ENCODE results near the gene AKAP8. TPM values are rescaled to one million over a fixed set of nuclear protein-coding genes. Genes with fewer than 3 reads are reported as not detected.

AKAP8 gene
- total and polyA plus RNA-seq, 3 experiments from 2014 or later: 22.3 to 59.8 (median 48.6) TPM

DNA sequence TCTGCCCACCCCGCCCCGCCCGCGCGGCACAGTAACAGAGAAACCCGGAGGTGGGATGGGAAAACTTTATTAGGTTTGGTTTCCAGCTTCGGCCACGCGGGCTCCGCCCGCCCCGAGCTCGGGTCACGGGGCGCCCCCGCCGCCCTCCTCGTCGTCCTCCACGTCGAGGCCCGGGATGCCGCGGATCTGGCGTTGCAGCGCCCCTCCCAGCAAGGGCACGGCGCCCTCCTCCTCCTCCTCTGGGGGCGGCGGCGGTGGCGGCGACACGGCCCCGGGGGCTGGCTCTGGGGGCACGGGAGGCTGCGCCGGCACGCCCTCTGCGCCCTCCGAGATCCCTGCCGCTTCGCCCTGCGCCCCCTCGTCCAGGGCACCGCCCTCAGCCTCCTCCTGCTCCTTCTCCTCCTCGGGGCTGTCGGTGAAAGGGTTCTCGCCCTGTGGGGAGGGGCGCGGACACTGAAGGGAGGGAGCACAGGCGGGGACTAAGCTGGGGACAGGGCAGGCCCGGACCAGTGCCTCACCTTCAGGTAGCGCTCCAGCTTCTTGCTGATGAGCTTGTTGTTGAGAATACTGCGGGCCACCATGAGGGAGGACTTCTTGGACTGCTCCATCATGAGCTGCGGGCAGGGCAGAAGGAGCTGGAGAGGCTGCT is 536 bp upstream of the AKAP8 start:
- H3K4me3 Mint-ChIP-seq: peak overlapping the region; percentile 92 to 100 (median 100)
- peak overlapping the region; percentile 51 for H3K27ac ChIP-seq (ENCODE audit: low read depth, low read length)
- ChIA-PET CTCF (interaction anchor here (1.1 to 3.5 kb wide), 6 partner anchors 12 to 175 kb away, joined by 3 to 34 read pairs (median 3); partner anchors contain the start of gene AKAP8L), POLR2A (interaction anchor here (0.5 to 3.3 kb wide), 13 partner anchors 9 to 807 kb away, joined by 3 to 61 read pairs (median 6); partner anchors contain the start of genes AKAP8L and BRD4)
- peaks cover 0 to 1% of the 10 kb centered on the region in 2 donors for H3K27me3 Mint-ChIP-seq
- no peaks in the 10 kb centered on the region for H3K27me3 ChIP-seq (ENCODE audit: insufficient read depth, low read length, poor library complexity, severe bottlenecking)
- no peaks in the 10 kb centered on the region for H3K9me3 Mint-ChIP-seq
- H3K27ac Mint-ChIP-seq: peak overlapping the region; percentile 81 to 100 (median 97)
- peaks cover 0 to 22% (median 0%) of the 10 kb centered on the region in 3 donors for H3K36me3 Mint-ChIP-seq
- H3K9me3 ChIP-seq (ENCODE audit: low read length): no peaks in the 10 kb centered on the region
- peaks cover 28 to 41% (median 38%) of the 10 kb centered on the region in 3 donors for H3K4me1 Mint-ChIP-seq
- H3K36me3 ChIP-seq (ENCODE audit: insufficient read depth, low read length): no peaks in the 10 kb centered on the region
- no peak for DNase-seq
- H3K4me3 ChIP-seq (ENCODE audit: low read length): peak overlapping the region; percentile 51
- peaks cover 28% of the 10 kb centered on the region for H3K4me1 ChIP-seq (ENCODE audit: insufficient read depth, low read length)

DNA sequence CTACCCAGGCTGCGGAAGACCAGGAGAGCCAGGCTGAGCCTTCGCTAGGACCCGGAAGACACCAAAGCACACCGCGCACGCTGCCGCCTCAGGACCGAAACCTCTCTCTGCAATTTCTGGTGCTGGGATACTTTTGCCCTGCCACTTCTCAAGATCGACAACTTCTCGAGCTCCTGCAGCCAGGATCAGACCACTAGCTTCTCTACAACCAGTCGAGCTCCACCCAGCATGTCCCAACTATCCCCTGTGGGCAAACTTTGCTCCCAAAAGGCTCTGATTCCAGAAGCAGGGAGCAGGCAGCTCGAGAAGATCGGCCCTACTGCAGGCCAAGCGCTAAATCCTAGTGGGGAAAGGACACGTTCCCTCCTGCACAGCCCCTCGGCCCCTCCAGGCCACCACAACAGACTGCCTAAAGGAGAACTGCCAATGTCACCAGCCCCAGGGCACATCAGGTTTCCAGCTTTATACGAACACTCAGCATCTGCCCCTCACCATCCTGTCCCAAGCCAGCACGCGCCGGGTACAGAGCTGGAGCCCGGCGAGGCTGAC is 979 bp downstream of the AKAP8 start:
- H3K27me3 Mint-ChIP-seq: peaks cover 0 to 1% of the 10 kb centered on the region in 2 donors
- Histone ChIP-seq H3K4me1 (ENCODE audit: insufficient read depth, low read length) (peaks cover 28% of the 10 kb centered on the region), H3K27ac (ENCODE audit: low read depth, low read length) (peak overlapping the region; percentile 97), H3K4me3 (ENCODE audit: low read length) (peak overlapping the region; percentile 100), H3K36me3 (ENCODE audit: insufficient read depth, low read length) (no peaks in the 10 kb centered on the region), H3K27me3 (ENCODE audit: insufficient read depth, low read length, poor library complexity, severe bottlenecking) (no peaks in the 10 kb centered on the region), H3K9me3 (ENCODE audit: low read length) (no peaks in the 10 kb centered on the region)
- no peaks in the 10 kb centered on the region for H3K9me3 Mint-ChIP-seq
- peak overlapping the region; percentile 92 to 100 (median 99) for H3K4me3 Mint-ChIP-seq
- ChIA-PET POLR2A (interaction anchor here (0.5 to 3.3 kb wide), 10 partner anchors 14 to 253 kb away, joined by 3 to 61 read pairs (median 5); partner anchors contain the start of genes AKAP8L and BRD4), CTCF (interaction anchor here (1.0 to 3.5 kb wide), 6 partner anchors 19 to 177 kb away, joined by 3 to 34 read pairs (median 5); partner anchors contain the start of genes AKAP8L and BRD4)
- peaks cover 0 to 34% (median 0%) of the 10 kb centered on the region in 3 donors for H3K36me3 Mint-ChIP-seq
- peak; percentile 23 to 61 (median 36) for DNase-seq
- peak overlapping the region; percentile 86 to 100 (median 96) for H3K27ac Mint-ChIP-seq
- peaks cover 29 to 52% (median 40%) of the 10 kb centered on the region in 3 donors for H3K4me1 Mint-ChIP-seq

DNA sequence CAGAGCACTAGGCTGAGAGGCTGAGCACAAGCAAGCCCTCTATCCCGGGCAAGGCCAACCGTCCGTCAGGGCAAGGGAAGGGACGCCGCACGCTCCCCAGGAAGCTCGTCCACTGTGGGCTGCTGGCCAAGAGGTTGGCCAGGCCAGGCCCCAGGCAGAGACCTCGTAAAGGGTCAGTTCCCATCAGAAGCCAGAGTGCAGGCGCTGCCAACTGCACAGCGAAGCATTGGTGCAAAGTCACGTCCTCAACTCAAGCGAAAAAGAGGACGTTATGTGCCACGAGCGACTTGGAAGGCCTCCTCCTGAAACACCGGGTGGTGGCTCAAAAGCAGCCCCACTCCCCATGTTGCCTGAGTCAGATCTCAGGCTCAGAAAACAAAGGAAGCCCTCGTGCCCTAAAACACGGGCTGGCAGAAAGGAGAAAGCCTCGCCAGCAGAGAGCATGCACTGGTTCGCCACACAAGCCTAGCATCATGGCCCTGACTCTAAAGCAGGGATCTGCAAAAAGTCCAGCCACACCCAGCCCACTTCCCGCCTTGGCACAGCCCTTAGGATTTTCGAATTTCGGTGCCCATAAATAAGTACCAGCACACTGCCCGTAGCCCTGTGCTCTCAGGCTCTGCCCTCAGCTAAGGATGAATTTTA is 4.7 kb downstream of the AKAP8 start:
- peaks cover 25% of the 10 kb centered on the region for H3K36me3 ChIP-seq (ENCODE audit: insufficient read depth, low read length)
- CTCF ChIA-PET: interaction anchor here (0.9 to 1.6 kb wide), 2 partner anchors 44 kb away, joined by 3 to 6 read pairs; partner anchors contain the start of gene AKAP8L

DNA sequence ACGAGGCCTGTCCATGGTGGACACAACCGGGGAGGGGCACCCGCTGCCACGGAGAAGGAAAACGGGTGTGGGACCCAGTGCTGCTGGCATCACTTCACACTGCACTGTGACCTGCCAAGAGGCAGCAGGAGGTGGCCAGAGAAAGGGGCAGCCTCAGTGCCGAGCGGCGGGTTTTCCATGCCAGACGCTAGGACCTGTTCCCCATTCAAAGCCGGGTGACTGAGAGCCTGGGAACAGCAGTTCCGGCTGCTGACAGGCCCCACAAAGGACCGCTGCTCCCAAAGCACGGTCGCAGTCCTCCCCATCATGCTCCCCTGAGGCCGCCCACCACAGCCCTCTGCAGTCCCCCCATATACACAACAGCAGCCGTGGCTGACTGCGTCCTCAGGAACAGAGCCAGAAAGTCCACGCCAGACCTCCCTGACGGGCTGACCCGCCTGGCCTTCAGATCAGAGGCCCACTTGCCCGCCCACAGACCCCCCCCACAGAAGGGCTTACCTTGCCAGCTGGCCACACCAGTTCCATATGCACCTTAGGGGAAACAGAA is 5.4 kb downstream of the AKAP8 start:
- Histone ChIP-seq H3K27ac (ENCODE audit: low read depth, low read length) (no peak overlapping the region), H3K9me3 (ENCODE audit: low read length) (no peaks in the 10 kb centered on the region), H3K27me3 (ENCODE audit: insufficient read depth, low read length, poor library complexity, severe bottlenecking) (no peaks in the 10 kb centered on the region), H3K36me3 (ENCODE audit: insufficient read depth, low read length) (peaks cover 32% of the 10 kb centered on the region), H3K4me3 (ENCODE audit: low read length) (no peak overlapping the region), H3K4me1 (ENCODE audit: insufficient read depth, low read length) (peaks cover 22% of the 10 kb centered on the region)
- Mint-ChIP-seq H3K9me3 (no peaks in the 10 kb centered on the region), H3K36me3 (peaks cover 0 to 72% (median 2%) of the 10 kb centered on the region in 3 donors), H3K4me3 (peak overlapping the region in 1 of 7 donors; percentile 34), H3K4me1 (peaks cover 19 to 43% (median 26%) of the 10 kb centered on the region in 3 donors), H3K27ac (peak overlapping the region in 1 of 8 donors; percentile 21), H3K27me3 (no peaks in the 10 kb centered on the region)
- ChIA-PET CTCF (interaction anchor here (0.9 kb wide), 1 partner anchor 45 kb away, joined by 3 read pairs; the partner anchor contains the start of gene AKAP8L), POLR2A (no interaction called here)
- no peak for DNase-seq

More for the DNA sequence above, 4.7 kb downstream of the AKAP8 start:
- Histone ChIP-seq H3K9me3 (ENCODE audit: low read length) (no peaks in the 10 kb centered on the region), H3K4me1 (ENCODE audit: insufficient read depth, low read length) (peaks cover 22% of the 10 kb centered on the region), H3K4me3 (ENCODE audit: low read length) (no peak overlapping the region), H3K27ac (ENCODE audit: low read depth, low read length) (no peak overlapping the region), H3K27me3 (ENCODE audit: insufficient read depth, low read length, poor library complexity, severe bottlenecking) (no peaks in the 10 kb centered on the region)
- Mint-ChIP-seq H3K4me3 (peak overlapping the region in 3 of 7 donors; percentile 9 to 39 (median 34)), H3K9me3 (no peaks in the 10 kb centered on the region), H3K4me1 (peaks cover 21 to 43% (median 26%) of the 10 kb centered on the region in 3 donors), H3K36me3 (peaks cover 0 to 68% (median 2%) of the 10 kb centered on the region in 3 donors), H3K27me3 (peaks cover 0 to 1% of the 10 kb centered on the region in 2 donors), H3K27ac (no peak overlapping the region)
- DNase-seq: no peak
- POLR2A ChIA-PET: no interaction called here

DNA sequence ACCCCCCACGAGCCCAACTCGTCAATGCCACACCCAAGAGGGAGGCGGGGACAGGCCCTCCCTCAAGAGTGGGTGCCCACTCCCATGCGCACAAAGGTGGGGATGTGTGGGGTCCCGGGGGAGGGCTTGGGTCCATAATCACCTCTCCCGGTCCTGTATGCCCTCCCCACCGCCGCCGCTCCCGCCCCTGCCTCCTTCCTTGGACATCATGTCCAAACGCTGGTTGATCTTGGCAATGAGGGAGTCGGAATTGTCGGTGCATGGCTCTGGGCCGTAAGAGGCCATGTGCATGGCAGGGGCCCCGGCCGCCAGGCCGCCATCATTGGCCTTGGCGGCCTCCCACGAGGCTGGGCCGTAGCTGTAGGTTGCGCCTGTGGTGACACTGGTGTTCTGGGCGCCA is 5.9 kb downstream of the AKAP8 start:
- CTCF ChIA-PET: interaction anchor here (0.9 kb wide), 1 partner anchor 46 kb away, joined by 3 read pairs; the partner anchor contains the start of gene AKAP8L
- Mint-ChIP-seq H3K36me3 (peaks cover 0 to 74% (median 2%) of the 10 kb centered on the region in 3 donors), H3K27ac (peak overlapping the region in 1 of 8 donors; percentile 21), H3K4me3 (no peak overlapping the region), H3K27me3 (no peaks in the 10 kb centered on the region), H3K9me3 (no peaks in the 10 kb centered on the region), H3K4me1 (peaks cover 19 to 43% (median 26%) of the 10 kb centered on the region in 3 donors)
- peaks cover 22% of the 10 kb centered on the region for H3K4me1 ChIP-seq (ENCODE audit: insufficient read depth, low read length)
- DNase-seq: no peak
- no peaks in the 10 kb centered on the region for H3K27me3 ChIP-seq (ENCODE audit: insufficient read depth, low read length, poor library complexity, severe bottlenecking)
- no peaks in the 10 kb centered on the region for H3K9me3 ChIP-seq (ENCODE audit: low read length)
- H3K4me3 ChIP-seq (ENCODE audit: low read length): no peak overlapping the region
- H3K36me3 ChIP-seq (ENCODE audit: insufficient read depth, low read length): peaks cover 37% of the 10 kb centered on the region
- H3K27ac ChIP-seq (ENCODE audit: low read depth, low read length): no peak overlapping the region
- POLR2A ChIA-PET: no interaction called here

DNA sequence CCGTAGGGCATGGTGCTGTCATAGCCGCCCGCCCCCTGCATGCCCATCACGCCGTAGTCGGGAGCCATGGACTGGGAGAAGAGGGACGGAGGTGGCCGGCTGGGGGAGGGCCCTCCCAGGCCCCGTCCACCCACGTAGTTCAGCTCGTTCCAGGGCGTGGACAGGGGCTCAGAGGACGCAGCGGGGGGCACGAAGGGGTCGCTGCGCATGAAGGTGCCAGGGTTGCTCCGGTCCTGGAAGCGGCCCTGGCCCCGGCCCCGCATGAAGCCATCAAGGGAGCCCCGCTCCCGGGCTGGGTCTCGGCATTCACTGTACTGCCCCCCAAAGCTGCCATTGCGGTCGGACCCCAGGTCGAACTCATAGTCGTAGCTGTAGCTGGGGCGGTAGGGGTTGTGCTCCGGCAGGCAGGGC is 6.7 kb downstream of the AKAP8 start:
- no peak overlapping the region for H3K27ac Mint-ChIP-seq
- H3K4me3 Mint-ChIP-seq: no peak overlapping the region

DNA sequence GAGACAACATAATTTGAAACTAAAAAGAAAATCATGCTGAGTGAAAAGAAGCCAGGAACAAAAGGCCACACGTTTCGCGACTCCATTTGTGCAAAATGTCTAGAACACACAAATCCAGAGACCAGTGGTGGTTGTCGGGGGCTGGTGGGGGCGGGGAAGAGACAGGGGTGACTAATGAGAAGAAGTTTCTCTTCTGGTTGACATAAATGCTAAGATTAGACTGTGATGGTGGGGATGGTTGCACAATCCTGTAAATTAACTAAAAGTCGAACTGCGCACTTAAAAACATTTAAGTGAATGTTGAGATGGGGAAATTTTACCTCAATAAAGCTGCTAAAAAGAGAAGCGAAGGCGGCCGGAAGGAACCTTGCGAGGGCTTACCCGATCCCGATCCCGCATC is 7.1 kb downstream of the AKAP8 start:
- H3K4me1 ChIP-seq (ENCODE audit: insufficient read depth, low read length): peaks cover 13% of the 10 kb centered on the region
- no peaks in the 10 kb centered on the region for H3K9me3 ChIP-seq (ENCODE audit: low read length)
- H3K9me3 Mint-ChIP-seq: no peaks in the 10 kb centered on the region
- H3K27me3 Mint-ChIP-seq: no peaks in the 10 kb centered on the region
- peak overlapping the region in 1 of 8 donors; percentile 14 for H3K27ac Mint-ChIP-seq
- H3K4me3 ChIP-seq (ENCODE audit: low read length): no peak overlapping the region
- peaks cover 0 to 80% (median 2%) of the 10 kb centered on the region in 3 donors for H3K36me3 Mint-ChIP-seq
- ChIA-PET CTCF (no interaction called here), POLR2A (no interaction called here)
- DNase-seq: no peak
- peaks cover 46% of the 10 kb centered on the region for H3K36me3 ChIP-seq (ENCODE audit: insufficient read depth, low read length)
- H3K4me1 Mint-ChIP-seq: peaks cover 11 to 33% (median 15%) of the 10 kb centered on the region in 3 donors
- H3K4me3 Mint-ChIP-seq: no peak overlapping the region
- no peak overlapping the region for H3K27ac ChIP-seq (ENCODE audit: low read depth, low read length)
- H3K27me3 ChIP-seq (ENCODE audit: insufficient read depth, low read length, poor library complexity, severe bottlenecking): no peaks in the 10 kb centered on the region

More for the DNA sequence above, 6.7 kb downstream of the AKAP8 start:
- Mint-ChIP-seq H3K4me1 (peaks cover 14 to 37% (median 19%) of the 10 kb centered on the region in 3 donors), H3K36me3 (peaks cover 0 to 75% (median 2%) of the 10 kb centered on the region in 3 donors), H3K27me3 (no peaks in the 10 kb centered on the region), H3K9me3 (no peaks in the 10 kb centered on the region)
- ChIA-PET POLR2A (no interaction called here), CTCF (no interaction called here)
- peaks cover 42% of the 10 kb centered on the region for H3K36me3 ChIP-seq (ENCODE audit: insufficient read depth, low read length)
- DNase-seq: no peak
- no peak overlapping the region for H3K27ac ChIP-seq (ENCODE audit: low read depth, low read length)
- H3K9me3 ChIP-seq (ENCODE audit: low read length): no peaks in the 10 kb centered on the region
- H3K4me1 ChIP-seq (ENCODE audit: insufficient read depth, low read length): peaks cover 17% of the 10 kb centered on the region
- H3K4me3 ChIP-seq (ENCODE audit: low read length): no peak overlapping the region
- no peaks in the 10 kb centered on the region for H3K27me3 ChIP-seq (ENCODE audit: insufficient read depth, low read length, poor library complexity, severe bottlenecking)
